Measurements from ENCODE around the gene PIGN. TPM values are rescaled to one million over a fixed set of nuclear protein-coding genes. Genes with fewer than 3 reads are reported as not detected.

PIGN gene
- total RNA-seq, 1 experiment from 2014 or later = 30.9 TPM

DNA sequence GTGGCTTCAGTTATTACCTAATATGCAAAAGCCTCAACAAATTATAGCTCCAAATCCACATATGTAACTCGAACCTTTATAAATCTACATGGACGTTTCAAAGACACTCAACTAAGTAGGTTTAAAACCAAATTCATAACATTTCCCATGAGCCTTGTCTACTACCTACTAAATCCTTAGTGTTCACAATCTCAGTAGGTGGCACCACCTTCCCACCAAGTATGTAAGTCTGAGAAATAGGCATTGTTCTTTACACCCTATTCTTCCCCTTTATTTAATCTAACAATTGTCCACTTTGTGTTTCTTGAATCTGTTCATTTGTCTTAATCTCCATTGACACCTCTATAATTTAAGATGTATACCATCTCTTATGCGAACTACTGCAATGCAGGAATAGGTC, 4.6 kb downstream of the PIGN start:
- Histone ChIP-seq H2AFZ (ENCODE audit: low read length) (no peak overlapping the region), H4K5ac (ENCODE audit: insufficient read length, low read depth, low read length) (no peak overlapping the region), H3K9me3 (ENCODE audit: control insufficient read depth, low read depth, low read length) (no peaks in the 10 kb centered on the region), H2BK5ac (ENCODE audit: insufficient read length, low read length) (no peak overlapping the region), H2BK12ac (ENCODE audit: insufficient read length, low read depth, low read length) (no peak overlapping the region), H3K56ac (ENCODE audit: insufficient read length, low read depth, low read length) (no peak overlapping the region), H4K8ac (replicated peaks; ENCODE audit: insufficient read length, low read depth, low read length) (no peak overlapping the region), H3K18ac (ENCODE audit: insufficient read length, low read depth, low read length) (no peak overlapping the region), H4K20me1 (ENCODE audit: control insufficient read depth, insufficient read depth, insufficient read length) (no peaks in the 10 kb centered on the region), H3K4ac (ENCODE audit: low read depth, low read length) (no peak overlapping the region), H3T11ph (ENCODE audit: low read length) (no peak overlapping the region), H3K9ac (ENCODE audit: extremely low read depth, insufficient read length, low read length) (no peak overlapping the region), H3K27ac (ENCODE audit: insufficient read length, low read depth, low read length) (no peak overlapping the region), H3K4me2 (ENCODE audit: insufficient read depth, insufficient read length, low read length) (no peak overlapping the region), H2BK15ac (ENCODE audit: low read depth, low read length) (no peak overlapping the region), H3K79me1 (ENCODE audit: insufficient read depth, low read depth, low read length, poor library complexity, severe bottlenecking) (no peaks in the 10 kb centered on the region), H3K4me1 (ENCODE audit: insufficient read depth, low read length) (no peaks in the 10 kb centered on the region), H2BK20ac (ENCODE audit: low read depth, low read length, poor library complexity, severe bottlenecking) (no peak overlapping the region), H3K23ac (ENCODE audit: insufficient read length, low read depth, low read length) (no peak overlapping the region), H3K23me2 (ENCODE audit: insufficient read length, low read depth, low read length, poor library complexity, severe bottlenecking) (peaks cover 4% of the 10 kb centered on the region), H2BK120ac (ENCODE audit: low read depth, low read length, poor library complexity, severe bottlenecking) (no peak overlapping the region), H3K27me3 (ENCODE audit: insufficient read depth, low read length) (no peaks in the 10 kb centered on the region), H3K14ac (ENCODE audit: insufficient read depth, low read length) (no peak overlapping the region), H3K79me2 (ENCODE audit: insufficient read depth, low read length) (no peaks in the 10 kb centered on the region; the same call in 1 of the 2 replicates), H2AK5ac (ENCODE audit: insufficient read length, low read length) (no peak overlapping the region), H4K91ac (ENCODE audit: insufficient read length, low read depth, low read length) (no peak overlapping the region)
- Mint-ChIP-seq H3K9me3 (no peaks in the 10 kb centered on the region), H3K27ac (no peak overlapping the region; a peak in 1 of 7 replicates), H3K4me1 (peaks cover 7% of the 10 kb centered on the region in 2 experiments), H3K4me3 (no peak overlapping the region), H3K36me3 (ENCODE audit: insufficient read depth in 1 of 3, low read depth in 3 of 3) (no peaks in the 10 kb centered on the region), H3K27me3 (ENCODE audit: low read depth) (no peaks in the 10 kb centered on the region; the same call in 1 of the 2 replicates)
- no peak for DNase-seq
- no CpG with 5 or more reads among the region's 3 CpGs for WGBS (ENCODE audit: extremely low coverage, insufficient read length, low lambda C conversion rate)
- TF ChIP-seq CTCF (conservative IDR thresholded peaks at IDR 0.05) = no peak

Measured in H9 (cell line).